ENCODE results near the gene OSBP2.

The OSBP2 gene

GRCh38 chr22:30824711-30825110 lies 130.0 kb downstream of the OSBP2 start:
- TF ChIP-seq FOXP2 (optimal IDR thresholded peaks at IDR 0.05; ENCODE audit: borderline replicate concordance, extremely low read depth, extremely low read length, insufficient read depth), result no peak
- no peak for TF ChIP-seq SIN3A (IDR thresholded peaks at IDR 0.05; ENCODE audit: borderline replicate concordance, insufficient read depth, low read length)
- TF ChIP-seq TAF1 (IDR thresholded peaks at IDR 0.05; ENCODE audit: borderline replicate concordance, insufficient read depth, low read length), result no peak
- TF ChIP-seq, protein P1, sequence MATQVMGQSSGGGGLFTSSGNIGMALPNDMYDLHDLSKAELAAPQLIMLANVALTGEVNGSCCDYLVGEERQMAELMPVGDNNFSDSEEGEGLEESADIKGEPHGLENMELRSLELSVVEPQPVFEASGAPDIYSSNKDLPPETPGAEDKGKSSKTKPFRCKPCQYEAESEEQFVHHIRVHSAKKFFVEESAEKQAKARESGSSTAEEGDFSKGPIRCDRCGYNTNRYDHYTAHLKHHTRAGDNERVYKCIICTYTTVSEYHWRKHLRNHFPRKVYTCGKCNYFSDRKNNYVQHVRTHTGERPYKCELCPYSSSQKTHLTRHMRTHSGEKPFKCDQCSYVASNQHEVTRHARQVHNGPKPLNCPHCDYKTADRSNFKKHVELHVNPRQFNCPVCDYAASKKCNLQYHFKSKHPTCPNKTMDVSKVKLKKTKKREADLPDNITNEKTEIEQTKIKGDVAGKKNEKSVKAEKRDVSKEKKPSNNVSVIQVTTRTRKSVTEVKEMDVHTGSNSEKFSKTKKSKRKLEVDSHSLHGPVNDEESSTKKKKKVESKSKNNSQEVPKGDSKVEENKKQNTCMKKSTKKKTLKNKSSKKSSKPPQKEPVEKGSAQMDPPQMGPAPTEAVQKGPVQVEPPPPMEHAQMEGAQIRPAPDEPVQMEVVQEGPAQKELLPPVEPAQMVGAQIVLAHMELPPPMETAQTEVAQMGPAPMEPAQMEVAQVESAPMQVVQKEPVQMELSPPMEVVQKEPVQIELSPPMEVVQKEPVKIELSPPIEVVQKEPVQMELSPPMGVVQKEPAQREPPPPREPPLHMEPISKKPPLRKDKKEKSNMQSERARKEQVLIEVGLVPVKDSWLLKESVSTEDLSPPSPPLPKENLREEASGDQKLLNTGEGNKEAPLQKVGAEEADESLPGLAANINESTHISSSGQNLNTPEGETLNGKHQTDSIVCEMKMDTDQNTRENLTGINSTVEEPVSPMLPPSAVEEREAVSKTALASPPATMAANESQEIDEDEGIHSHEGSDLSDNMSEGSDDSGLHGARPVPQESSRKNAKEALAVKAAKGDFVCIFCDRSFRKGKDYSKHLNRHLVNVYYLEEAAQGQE (IDR thresholded peaks at IDR 0.05; ENCODE audit: insufficient read depth in 1 of 2, low read depth in 2 of 2, low read length in 2 of 2), result no peak
- TF ChIP-seq POLR2AphosphoS5 (IDR thresholded peaks at IDR 0.05; ENCODE audit: low read depth, low read length), result no peak

DNA sequence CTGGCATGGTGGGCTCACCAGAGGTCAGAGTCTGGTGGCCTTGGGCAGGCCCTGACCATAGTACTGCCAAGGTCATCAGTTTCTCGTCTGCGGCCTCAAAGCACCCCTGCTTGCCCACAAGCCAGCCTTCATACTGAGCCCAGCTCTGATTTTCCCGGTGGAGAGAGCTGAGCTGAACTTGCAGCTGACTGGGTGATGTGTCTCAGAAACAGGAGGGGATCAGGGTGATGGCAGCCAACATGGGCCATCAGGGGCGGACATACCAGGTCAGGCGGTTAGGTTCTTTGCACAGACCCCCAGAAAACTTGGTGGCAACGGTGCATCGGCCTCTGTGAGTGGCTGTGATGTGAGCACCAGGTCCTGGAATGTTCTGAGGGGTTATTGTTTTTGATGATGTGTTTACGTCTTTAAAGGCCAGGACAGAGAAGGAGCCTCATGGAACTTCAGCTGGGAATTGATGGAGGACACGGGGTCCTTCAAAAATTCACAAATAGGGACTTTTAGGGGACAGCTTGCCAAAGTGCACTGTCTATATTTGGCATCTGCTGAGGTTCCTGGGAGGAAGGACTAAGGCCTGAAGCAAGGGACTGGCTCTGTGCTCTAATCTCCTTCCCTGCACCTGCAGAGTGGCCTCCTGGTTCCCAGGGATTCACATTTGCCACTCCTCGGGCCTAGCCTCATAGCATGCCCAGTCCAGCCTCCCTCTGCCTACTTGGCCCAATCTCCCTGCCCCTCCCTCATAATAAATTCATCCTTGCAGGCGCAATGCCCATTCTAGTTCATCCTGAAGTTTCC lies 131.2 kb downstream of the OSBP2 start:
- no peak for TF ChIP-seq TAF1 (IDR thresholded peaks at IDR 0.05; ENCODE audit: borderline replicate concordance, insufficient read depth, low read length)
- no peak for TF ChIP-seq POLR2AphosphoS5 (IDR thresholded peaks at IDR 0.05; ENCODE audit: low read depth, low read length)

DNA sequence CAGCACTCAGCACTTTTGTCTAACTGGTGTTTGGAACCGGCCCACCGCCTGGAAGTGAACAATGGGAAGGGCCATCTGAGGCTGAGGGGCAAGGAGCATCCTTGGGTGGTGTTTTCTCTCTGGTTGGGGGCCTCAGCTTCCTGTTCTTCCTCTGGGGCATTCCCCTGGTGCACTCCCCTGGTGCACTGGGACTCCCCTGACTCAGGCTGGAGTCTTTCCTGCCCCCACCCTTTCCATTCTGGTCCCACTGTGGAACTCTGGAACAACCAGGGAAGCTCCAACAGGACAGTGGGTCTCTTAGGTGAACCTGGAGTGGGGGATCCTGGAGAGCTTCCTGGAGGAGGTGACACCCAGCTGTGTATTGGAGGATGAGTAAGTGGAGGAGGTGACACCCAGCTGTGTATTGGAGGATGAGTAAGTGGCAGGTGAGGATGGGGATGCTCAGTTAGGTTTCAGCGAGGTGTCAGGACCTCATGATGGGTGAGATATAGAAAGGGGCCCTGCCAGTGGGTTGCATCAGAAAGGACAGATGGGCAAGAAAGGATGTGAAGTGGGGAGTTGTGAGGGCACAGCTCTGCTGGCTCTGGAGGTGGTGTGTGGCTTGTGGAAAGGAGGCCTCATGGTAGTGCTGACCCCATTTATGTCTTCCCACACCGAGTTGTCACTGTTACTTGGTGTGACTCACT lies 132.1 kb downstream of the OSBP2 start:
- TF ChIP-seq TAF1 (IDR thresholded peaks at IDR 0.05; ENCODE audit: borderline replicate concordance, insufficient read depth, low read length), result no peak

DNA sequence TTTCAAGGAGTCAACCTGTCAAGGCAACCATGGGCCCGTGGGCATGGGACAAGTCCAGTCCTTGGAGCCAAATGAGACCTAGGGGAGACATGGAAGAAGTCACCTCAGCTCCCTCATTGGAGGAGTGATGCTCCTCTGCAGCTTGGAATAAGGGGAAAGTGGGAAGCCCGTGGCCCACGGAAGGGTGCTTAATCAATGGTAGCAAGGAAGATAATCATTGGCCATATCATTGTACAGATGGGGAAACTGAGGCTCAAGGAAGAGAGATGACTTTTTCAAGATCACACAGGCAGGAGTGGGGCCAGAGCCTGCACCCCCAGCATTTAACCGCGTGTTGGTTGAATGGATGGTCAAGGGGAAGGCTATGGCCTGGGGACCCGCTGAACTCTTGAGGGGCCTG lies 133.0 kb downstream of the OSBP2 start:
- no peak for TF ChIP-seq SIN3A (IDR thresholded peaks at IDR 0.05; ENCODE audit: borderline replicate concordance, insufficient read depth, low read length)
- TF ChIP-seq, protein P1 (IDR thresholded peaks at IDR 0.05; ENCODE audit: insufficient read depth in 1 of 2, low read depth in 2 of 2, low read length in 2 of 2), result no peak
- TF ChIP-seq POLR2AphosphoS5 (IDR thresholded peaks at IDR 0.05; ENCODE audit: low read depth, low read length), result no peak
- no peak for TF ChIP-seq FOXP2 (optimal IDR thresholded peaks at IDR 0.05; ENCODE audit: borderline replicate concordance, extremely low read depth, extremely low read length, insufficient read depth)
- no peak for TF ChIP-seq TAF1 (IDR thresholded peaks at IDR 0.05; ENCODE audit: borderline replicate concordance, insufficient read depth, low read length)

DNA sequence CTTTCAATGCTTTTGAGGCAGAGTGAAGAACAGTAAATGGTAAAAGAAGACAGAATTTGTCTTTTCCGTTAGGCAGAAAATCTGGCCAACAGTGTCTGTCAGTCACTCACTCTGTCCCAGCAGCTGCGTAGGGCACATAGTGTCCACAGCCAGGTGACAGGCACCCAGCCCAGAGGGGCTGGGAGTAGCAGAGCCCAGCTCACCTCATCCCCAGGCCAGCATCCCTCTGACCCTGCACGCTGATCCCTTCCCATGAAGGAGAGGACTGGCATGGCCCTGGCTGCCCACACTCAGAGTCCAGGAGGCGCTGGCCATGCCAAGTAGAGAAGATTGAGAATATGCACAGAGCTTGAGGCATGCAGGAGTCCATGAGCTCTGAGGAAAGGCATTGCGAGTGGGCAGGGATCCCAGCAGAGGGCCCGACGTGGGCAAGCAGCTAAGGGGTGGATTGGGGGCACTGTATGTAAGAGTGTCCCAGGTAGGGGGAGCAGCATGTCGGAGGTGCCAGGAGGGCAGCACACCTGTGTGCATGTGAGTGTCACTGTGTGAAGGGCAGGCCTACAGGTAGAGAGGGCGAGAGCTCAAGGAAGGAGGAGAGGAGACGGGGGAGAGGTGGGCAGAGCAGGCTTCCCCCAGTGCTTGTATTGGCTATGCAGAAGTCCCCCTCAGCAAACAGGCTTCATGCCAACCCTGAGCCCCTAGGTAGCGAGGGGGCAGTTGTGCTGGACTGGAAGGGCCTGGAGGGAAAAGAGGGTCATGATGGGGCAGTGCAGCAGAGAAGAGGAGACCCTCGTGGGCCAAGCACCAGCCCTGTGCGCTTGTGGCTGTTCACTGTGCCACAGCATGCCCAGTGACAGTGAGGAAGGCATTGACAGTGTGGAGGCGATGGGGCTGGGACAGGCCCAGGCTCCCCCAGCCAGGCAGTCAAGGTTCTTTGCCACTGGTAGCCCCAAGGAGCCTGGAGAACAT lies 133.8 kb downstream of the OSBP2 start:
- TF ChIP-seq SIN3A (IDR thresholded peaks at IDR 0.05; ENCODE audit: borderline replicate concordance, insufficient read depth, low read length) (no peak), TAF1 (IDR thresholded peaks at IDR 0.05; ENCODE audit: borderline replicate concordance, insufficient read depth, low read length) (no peak), POLR2AphosphoS5 (IDR thresholded peaks at IDR 0.05; ENCODE audit: low read depth, low read length) (no peak), FOXP2 (optimal IDR thresholded peaks at IDR 0.05; ENCODE audit: borderline replicate concordance, extremely low read depth, extremely low read length, insufficient read depth) (no peak)
- TF ChIP-seq, protein P1 (IDR thresholded peaks at IDR 0.05; ENCODE audit: insufficient read depth in 1 of 2, low read depth in 2 of 2, low read length in 2 of 2), result no peak

Measured in PFSK-1 (cell line).